Prostate gland (tissue), 2 donors: ENCODE results near the gene ZFP62.

Experiments
- POLR2A ChIP-seq: fragments of 450-650 bp; IDR thresholded peaks from one replicate; pipeline ENCODE4 v1.6.1; 2016; ENCODE audit warnings: antibody characterized with exemption, mild to moderate bottlenecking
- TF ChIP-seq, protein P1 (sequence below), 4 experiments: fragments of 200-600 bp in 2 of 4; fragments of 450-650 bp in 2 of 4; sonication (generic) in 2 of 4; IDR thresholded peaks; 1 replicate in 3 of 4; 2 replicates in 1 of 4; pipeline ENCODE4 v1.5.1; 2016 to 2019; ENCODE audit warnings: antibody characterized with exemption in 4 of 4, mild to moderate bottlenecking in 2 of 4, moderate library complexity in 2 of 4

- TF ChIP-seq, protein P1, sequence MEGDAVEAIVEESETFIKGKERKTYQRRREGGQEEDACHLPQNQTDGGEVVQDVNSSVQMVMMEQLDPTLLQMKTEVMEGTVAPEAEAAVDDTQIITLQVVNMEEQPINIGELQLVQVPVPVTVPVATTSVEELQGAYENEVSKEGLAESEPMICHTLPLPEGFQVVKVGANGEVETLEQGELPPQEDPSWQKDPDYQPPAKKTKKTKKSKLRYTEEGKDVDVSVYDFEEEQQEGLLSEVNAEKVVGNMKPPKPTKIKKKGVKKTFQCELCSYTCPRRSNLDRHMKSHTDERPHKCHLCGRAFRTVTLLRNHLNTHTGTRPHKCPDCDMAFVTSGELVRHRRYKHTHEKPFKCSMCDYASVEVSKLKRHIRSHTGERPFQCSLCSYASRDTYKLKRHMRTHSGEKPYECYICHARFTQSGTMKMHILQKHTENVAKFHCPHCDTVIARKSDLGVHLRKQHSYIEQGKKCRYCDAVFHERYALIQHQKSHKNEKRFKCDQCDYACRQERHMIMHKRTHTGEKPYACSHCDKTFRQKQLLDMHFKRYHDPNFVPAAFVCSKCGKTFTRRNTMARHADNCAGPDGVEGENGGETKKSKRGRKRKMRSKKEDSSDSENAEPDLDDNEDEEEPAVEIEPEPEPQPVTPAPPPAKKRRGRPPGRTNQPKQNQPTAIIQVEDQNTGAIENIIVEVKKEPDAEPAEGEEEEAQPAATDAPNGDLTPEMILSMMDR (IDR thresholded peaks at IDR 0.05), result no peak
- no peak for TF ChIP-seq POLR2A
Observed at GRCh38 chr5:180849827-180850226, 11.2 kb downstream of the ZFP62 start.
